Liver (tissue), 2 donors: Measurements from ENCODE around the gene GPR146.

Experiments
- CTCF ChIP-seq: fragments of 150-350 bp; IDR thresholded peaks from 2 replicates; pipeline ENCODE4 v1.5.1; 2017; ENCODE audit warnings: improper control_type of control experiment, low read depth, low read length; ENCODE audit not compliant: missing input control
- FOXA1 ChIP-seq: IDR thresholded peaks from 2 replicates; pipeline ENCODE4 v1.6.1; 2016; ENCODE audit warnings: antibody characterized with exemption
- TF ChIP-seq, protein P1 (sequence below): IDR thresholded peaks from 2 replicates; pipeline ENCODE4 v1.6.1; 2016; ENCODE audit warnings: antibody characterized with exemption
- donor health status: healthy.

GRCh38 chr7:1079546-1079945 is 35.2 kb downstream of the GPR146 start:
- TF ChIP-seq, protein P1, sequence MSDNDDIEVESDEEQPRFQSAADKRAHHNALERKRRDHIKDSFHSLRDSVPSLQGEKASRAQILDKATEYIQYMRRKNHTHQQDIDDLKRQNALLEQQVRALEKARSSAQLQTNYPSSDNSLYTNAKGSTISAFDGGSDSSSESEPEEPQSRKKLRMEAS: no peak
- TF ChIP-seq CTCF (no peak), FOXA1 (no peak)
